NOMO-1 treated with DMSO at 0.1 percent for 48 hours (cell line): ENCODE measurements around the gene ANKRD44.

ENCODE experiments used
- DNase-seq: peaks from one replicate; lab custom pipeline; 2025; ENCODE audit not compliant: unreplicated experiment; lab: John Stamatoyannopoulos, UW

ANKRD44 gene

GRCh38 chr2:197152451-197153228, 157.9 kb downstream of the ANKRD44 start:
- peak; percentile 97 for DNase-seq

- no peak for DNase-seq
Observed at GRCh38 chr2:197149546-197149945, 161.0 kb downstream of the ANKRD44 start.

GRCh38 chr2:197148401-197148800, 162.2 kb downstream of the ANKRD44 start:
- DNase-seq, result no peak

- DNase-seq, result no peak
Observed at GRCh38 chr2:197147942-197148341, 162.6 kb downstream of the ANKRD44 start.

GRCh38 chr2:197146995-197147394, 163.6 kb downstream of the ANKRD44 start:
- no peak for DNase-seq

GRCh38 chr2:197145471-197146056, 165.0 kb downstream of the ANKRD44 start:
- DNase-seq, result peak; percentile 97

GRCh38 chr2:197144183-197144582, 166.4 kb downstream of the ANKRD44 start:
- no peak for DNase-seq

GRCh38 chr2:197141702-197142473, 168.7 kb downstream of the ANKRD44 start:
- DNase-seq, result peak; percentile 17

- no peak for DNase-seq
Observed at GRCh38 chr2:197140045-197140444, 170.5 kb downstream of the ANKRD44 start.

- DNase-seq, result peak; percentile 47
Observed at GRCh38 chr2:197138506-197138905, 172.1 kb downstream of the ANKRD44 start.

- peak; percentile 88 for DNase-seq
Observed at GRCh38 chr2:197137826-197138477, 172.6 kb downstream of the ANKRD44 start.

GRCh38 chr2:197137231-197137630, 173.3 kb downstream of the ANKRD44 start:
- peak; percentile 12 for DNase-seq

GRCh38 chr2:197136452-197136851, 174.1 kb downstream of the ANKRD44 start:
- no peak for DNase-seq

- DNase-seq, result no peak
Observed at GRCh38 chr2:197135806-197136205, 174.8 kb downstream of the ANKRD44 start.

GRCh38 chr2:197134206-197134605, 176.4 kb downstream of the ANKRD44 start:
- no peak for DNase-seq

GRCh38 chr2:197131558-197131855, 179.1 kb downstream of the ANKRD44 start:
- no peak for DNase-seq

GRCh38 chr2:197130318-197130717, 180.3 kb downstream of the ANKRD44 start:
- DNase-seq, result no peak

- no peak for DNase-seq
Observed at GRCh38 chr2:197128897-197129296, 181.7 kb downstream of the ANKRD44 start.

GRCh38 chr2:197128126-197128525, 182.5 kb downstream of the ANKRD44 start:
- DNase-seq, result no peak

- DNase-seq, result no peak
Observed at GRCh38 chr2:197126630-197127352, 183.8 kb downstream of the ANKRD44 start.
